ENCODE results near the gene UBE2L5.

GRCh38 chr13:30431269-30431940 lies 9.1 kb downstream of the UBE2L5 start:
- TF ChIP-seq RAD21 (IDR thresholded peaks at IDR 0.05 in 1 of 2, conservative IDR thresholded peaks at IDR 0.05 in 1 of 2; ENCODE audit: low read depth in 2 of 2, low read length in 2 of 2) (no peak), CTCF (IDR thresholded peaks at IDR 0.05; ENCODE audit: control extremely low read depth in 1 of 3, insufficient read depth in 1 of 3, low read depth in 1 of 3, low read length in 3 of 3) (no peak), ZNF274 (IDR thresholded peaks at IDR 0.05; ENCODE audit: borderline replicate concordance, extremely low read depth, low read length) (no peak), E2F6 (IDR thresholded peaks at IDR 0.05) (no peak), HDAC2 (IDR thresholded peaks at IDR 0.05; ENCODE audit: borderline replicate concordance in 1 of 2, low read depth in 2 of 2, low read length in 2 of 2) (no peak), GTF2F1 (IDR thresholded peaks at IDR 0.05; ENCODE audit: borderline replicate concordance, low read depth, low read length) (no peak), USF2 (IDR thresholded peaks at IDR 0.05; ENCODE audit: low read length) (no peak), EP300 (IDR thresholded peaks at IDR 0.05; ENCODE audit: borderline replicate concordance in 1 of 2, low read depth in 2 of 2, low read length in 2 of 2) (no peak), RBBP5 (IDR thresholded peaks at IDR 0.05; ENCODE audit: borderline replicate concordance, low read depth, low read length) (no peak), GABPA (IDR thresholded peaks at IDR 0.05; ENCODE audit: borderline replicate concordance, insufficient read depth, low read length) (no peak), RFX5 (IDR thresholded peaks at IDR 0.05; ENCODE audit: borderline replicate concordance, low read depth, low read length) (no peak), YY1 (IDR thresholded peaks at IDR 0.05; ENCODE audit: low read depth, low read length) (no peak), POLR2A (IDR thresholded peaks at IDR 0.05; ENCODE audit: control extremely low read depth in 1 of 2, low read depth in 2 of 2, low read length in 2 of 2) (no peak)

Data from H1 (cell line).